Urinary bladder (tissue), 4 donors: ENCODE measurements around the gene LIPF. TPM values are rescaled to one million over a fixed set of nuclear protein-coding genes. Genes with fewer than 3 reads are reported as not detected.
"Not testable (repeated sequence)": the region's sequence is repeated elsewhere in the genome, so short reads cannot be mapped to it uniquely, and the experiment has no call there.

Source experiments
- DNase-seq: peaks from one replicate; pipeline ENCODE4 v3.0.0-alpha.2; 2015; ENCODE audit errors: extremely low spot score
- H3K27ac ChIP-seq: one replicate; pipeline ENCODE4 v1.5.1; 2013; ENCODE audit warnings: low read depth, mild to moderate bottlenecking, moderate library complexity
- H3K36me3 ChIP-seq: one replicate; pipeline ENCODE4 v1.6.1; 2013; ENCODE audit warnings: mild to moderate bottlenecking, moderate library complexity; ENCODE audit not compliant: insufficient read depth
- H3K4me1 ChIP-seq: one replicate; pipeline ENCODE4 v1.6.1; 2013; ENCODE audit warnings: mild to moderate bottlenecking, moderate library complexity; ENCODE audit not compliant: insufficient read depth
- H3K4me3 ChIP-seq: one replicate; pipeline ENCODE4 v1.5.1; 2013; ENCODE audit warnings: low read depth, low read length
- WGBS: extraction: QIAGEN DNeasy Blood & Tissue Kit; methylation state at CpG from one replicate; pipeline ENCODE4 v1.1.7; 2013; 5-methylcytosine and 5-hydroxymethylcytosine counted together
- polyA plus RNA-seq: library from polyadenylated mRNA; stranded (reverse); fragments of 200-250 nt; gene quantifications from one replicate; pipeline ENCODE4 v1.2.3, GENCODE V29; 2013
- total RNA-seq: library from RNA; depleted of rRNA; stranded (reverse); fragments of >200 nt; gene quantifications from one replicate; pipeline ENCODE4 v1.2.3, GENCODE V29; 2014
- donor health status: healthy with polysubstance abuse.
- donor health status: healthy.

LIPF gene
- total and polyA plus RNA-seq, 2 donors, result not detected

DNA sequence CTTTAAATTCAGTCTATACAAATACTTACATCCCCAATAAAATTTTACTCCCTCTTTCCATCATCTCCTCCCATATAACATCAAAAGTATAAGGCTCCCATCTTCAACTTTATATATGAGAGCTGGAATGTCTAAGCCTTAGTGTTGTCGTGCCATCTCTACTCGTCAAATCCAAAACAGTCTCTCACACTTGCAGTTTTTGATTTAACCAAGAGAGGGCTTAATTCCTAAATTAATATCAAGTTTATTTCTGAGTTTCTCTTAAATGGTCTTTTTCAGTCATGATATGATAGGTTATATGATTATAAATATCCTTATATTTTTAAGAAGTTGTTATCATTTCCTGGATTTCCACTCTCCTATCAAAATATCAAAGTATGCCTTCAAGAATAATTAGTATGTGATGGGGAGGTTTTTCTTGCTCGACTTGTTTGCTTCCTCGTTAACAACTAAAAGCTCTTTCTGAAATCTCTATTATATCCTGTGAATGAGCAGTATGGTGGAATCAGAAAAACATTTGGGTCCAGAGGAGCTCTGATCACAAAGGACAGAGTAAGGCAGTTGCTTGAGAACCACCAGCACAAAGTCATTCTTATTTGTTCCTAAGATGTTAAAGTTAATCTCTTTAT lies 29.3 kb downstream of the LIPF start:
- DNase-seq, result no peak
- H3K4me3 ChIP-seq, result no peak overlapping the region
- 50% methylated on average over 4 of the region's 4 CpGs for WGBS
- no peaks in the 10 kb centered on the region for H3K4me1 ChIP-seq
- no peaks in the 10 kb centered on the region for H3K36me3 ChIP-seq
- H3K27ac ChIP-seq, result no peak overlapping the region

- no peak overlapping the region for H3K4me3 ChIP-seq
- H3K27ac ChIP-seq, result no peak overlapping the region
- no peak for DNase-seq
- no peaks in the 10 kb centered on the region for H3K4me1 ChIP-seq
- 64% methylated on average over 4 of the region's 4 CpGs for WGBS
- H3K36me3 ChIP-seq, result no peaks in the 10 kb centered on the region
These were observed 38.8 kb downstream of the LIPF start for GRCh38 chr10:88702848-88703597.

GRCh38 chr10:88705958-88706357 lies 41.7 kb downstream of the LIPF start, which contains the start of gene LIPK:
Gene LIPK, plus strand, starts transcription at chr10:88706249. Its CDS starts 18,295 bp downstream, at chr10:88724544.
- no peak within 1 kb of the TSS for H3K4me3 ChIP-seq
- WGBS, result 94% methylated on average over 1 of the region's 1 CpG
- H3K4me1 ChIP-seq, result no peaks in the 10 kb centered on the region
- no peak within 1 kb of the TSS for H3K27ac ChIP-seq
- no peak for DNase-seq
- no peaks in the 10 kb centered on the region for H3K36me3 ChIP-seq

GRCh38 chr10:88707429-88708155 lies 43.4 kb downstream of the LIPF start:
- Histone ChIP-seq H3K4me1 (no peaks in the 10 kb centered on the region), H3K27ac (no peak overlapping the region), H3K36me3 (no peaks in the 10 kb centered on the region), H3K4me3 (no peak overlapping the region)
- WGBS, result 36% methylated on average over 2 of the region's 2 CpGs
- DNase-seq, result no peak

GRCh38 chr10:88709361-88709760 lies 45.1 kb downstream of the LIPF start:
- not testable (repeated sequence) for DNase-seq, H3K4me1 ChIP-seq, H3K27ac ChIP-seq, H3K36me3 ChIP-seq, H3K4me3 ChIP-seq
- 42% methylated on average over 6 of the region's 6 CpGs for WGBS

GRCh38 chr10:88715517-88715916 lies 51.3 kb downstream of the LIPF start:
- Histone ChIP-seq H3K36me3 (no peaks in the 10 kb centered on the region), H3K4me1 (no peaks in the 10 kb centered on the region), H3K27ac (no peak overlapping the region), H3K4me3 (no peak overlapping the region)
- no peak for DNase-seq
- 96% methylated on average over 1 of the region's 1 CpG for WGBS

DNA sequence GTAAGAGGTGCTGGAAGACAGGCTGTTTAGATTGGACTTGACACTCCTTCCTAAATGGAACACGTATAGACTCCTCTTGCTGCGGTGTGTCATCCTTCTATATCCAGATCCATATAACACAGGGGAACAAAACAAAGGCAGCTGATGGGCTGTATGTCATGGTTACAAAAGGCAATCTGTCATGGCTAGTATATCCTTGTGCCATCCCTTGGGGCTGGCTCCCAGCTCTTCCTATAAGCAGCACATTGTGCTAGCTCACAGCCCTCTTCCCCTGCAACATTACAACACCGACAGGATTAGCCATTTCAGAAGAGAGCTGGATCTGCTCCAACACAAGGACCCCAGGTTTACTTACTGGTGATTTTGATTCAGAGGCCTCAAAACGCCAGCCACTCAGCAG lies 57.1 kb downstream of the LIPF start:
- no peaks in the 10 kb centered on the region for H3K36me3 ChIP-seq
- WGBS, result 62% methylated on average over 4 of the region's 4 CpGs
- H3K27ac ChIP-seq, result no peak overlapping the region
- H3K4me3 ChIP-seq, result no peak overlapping the region
- no peak for DNase-seq
- no peaks in the 10 kb centered on the region for H3K4me1 ChIP-seq

DNA sequence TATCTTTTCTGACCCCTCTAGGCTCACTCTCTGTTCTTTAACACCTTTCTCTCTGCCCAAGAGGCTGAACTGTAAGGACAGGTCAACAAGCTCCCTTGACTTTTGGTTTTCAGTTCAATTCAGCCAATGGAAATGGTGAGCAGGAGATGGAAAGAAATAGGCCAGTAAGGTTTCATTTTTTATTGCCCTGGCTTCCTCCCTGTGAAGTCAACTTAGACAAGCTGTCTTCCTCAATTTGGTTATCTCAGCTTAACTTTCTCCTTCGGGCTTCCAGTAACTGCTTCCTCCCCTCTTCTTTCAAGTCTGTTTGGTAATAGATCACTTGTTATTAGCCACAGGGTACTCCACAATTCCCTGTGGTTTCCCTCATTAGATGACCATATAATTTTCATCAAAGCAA lies 61.6 kb downstream of the LIPF start:
- Histone ChIP-seq H3K4me1 (no peaks in the 10 kb centered on the region), H3K36me3 (no peaks in the 10 kb centered on the region), H3K4me3 (no peak overlapping the region), H3K27ac (no peak overlapping the region)
- WGBS, result 7% methylated on average over 1 of the region's 1 CpG
- DNase-seq, result no peak

GRCh38 chr10:88728107-88728763 lies 64.0 kb downstream of the LIPF start:
- DNase-seq, result no peak
- H3K27ac ChIP-seq, result no peak overlapping the region
- H3K4me1 ChIP-seq, result no peaks in the 10 kb centered on the region
- no peaks in the 10 kb centered on the region for H3K36me3 ChIP-seq
- H3K4me3 ChIP-seq, result no peak overlapping the region
- WGBS, result 65% methylated on average over 30 of the region's 30 CpGs

Other genes with a start within 250 kb of the LIPF start
- 6.3 TPM for gene RNLS, start 81.1 kb upstream of the LIPF start, total RNA-seq
- gene RNLS, start 81.1 kb upstream of the LIPF start, polyA plus RNA-seq, result 6.1 TPM
- 0.26 TPM for gene LIPJ, start 77.7 kb upstream of the LIPF start, total RNA-seq
- not detected for gene LIPJ, start 77.7 kb upstream of the LIPF start, polyA plus RNA-seq
- gene LIPK, start 41.8 kb downstream of the LIPF start, total RNA-seq, result not detected
- gene LIPK, start 41.8 kb downstream of the LIPF start, polyA plus RNA-seq, result not detected
- not detected for gene LIPN, start 95.6 kb downstream of the LIPF start, total RNA-seq
- 0.06 TPM for gene LIPN, start 95.6 kb downstream of the LIPF start, polyA plus RNA-seq
- not detected for gene LIPM, start 138.3 kb downstream of the LIPF start, total RNA-seq
- not detected for gene LIPM, start 138.3 kb downstream of the LIPF start, polyA plus RNA-seq
- 5.0 TPM for gene ANKRD22, start 187.4 kb downstream of the LIPF start, total RNA-seq
- gene ANKRD22, start 187.4 kb downstream of the LIPF start, polyA plus RNA-seq, result 3.4 TPM
- gene STAMBPL1, start 215.8 kb downstream of the LIPF start, total RNA-seq, result 29.0 TPM
- 2.1 TPM for gene STAMBPL1, start 215.8 kb downstream of the LIPF start, polyA plus RNA-seq